ENCODE results near the gene NAT8.
"Not testable (repeated sequence)": the region's sequence is repeated elsewhere in the genome, so short reads cannot be mapped to it uniquely, and the experiment has no call there.

The NAT8 gene

DNA sequence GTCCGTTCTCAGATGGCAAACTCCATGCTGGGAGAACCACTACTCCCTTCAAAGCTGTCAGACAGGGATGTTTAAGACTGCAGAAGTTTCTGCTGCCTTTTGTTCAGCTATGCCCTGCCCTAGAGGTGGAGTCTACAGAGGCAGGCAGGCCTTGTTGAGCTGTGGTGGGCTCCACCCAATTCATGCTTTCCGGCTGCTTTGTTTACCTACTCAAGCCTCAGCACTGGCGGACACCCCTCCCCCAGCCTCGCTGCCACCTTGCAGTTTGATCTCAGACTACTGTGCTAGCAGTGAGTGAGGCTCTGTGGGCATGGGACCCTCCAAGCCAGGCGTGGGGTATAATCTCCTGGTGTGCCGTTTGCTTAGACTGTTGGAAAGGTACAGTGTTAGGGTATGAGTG lies 27.8 kb upstream of the NAT8 start:
- H3K4me1 ChIP-seq (ENCODE audit: insufficient read depth, insufficient read length); H3K9ac ChIP-seq (ENCODE audit: insufficient read length, low read depth); H3K4me3 ChIP-seq (ENCODE audit: insufficient read length, low read depth); H3K27me3 ChIP-seq (ENCODE audit: insufficient read depth, insufficient read length); DNase-seq (ENCODE audit: low read depth, low spot score); H3K9me3 ChIP-seq (ENCODE audit: insufficient read depth, low read length); H3K36me3 ChIP-seq (ENCODE audit: insufficient read depth, insufficient read length, low read length): not testable (repeated sequence)

DNA sequence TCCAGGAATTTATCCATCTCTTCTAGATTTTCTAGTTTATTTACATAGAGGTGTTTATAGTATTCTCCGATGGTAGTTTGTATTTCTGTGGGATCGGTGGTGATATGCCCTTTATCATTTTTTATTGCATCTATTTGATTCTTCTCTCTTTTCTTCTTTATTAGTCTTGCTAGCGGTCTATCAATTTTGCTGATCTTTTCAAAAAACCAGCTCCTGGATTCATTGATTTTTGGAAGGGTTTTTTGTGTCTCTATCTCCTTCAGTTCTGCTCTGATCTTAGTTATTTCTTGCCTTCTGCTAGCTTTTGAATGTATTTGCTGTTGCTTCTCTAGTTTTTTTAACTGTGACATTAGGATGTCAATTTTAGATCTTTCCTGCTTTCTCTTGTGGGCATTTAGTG lies 25.0 kb upstream of the NAT8 start:
- not testable (repeated sequence) for H3K36me3 ChIP-seq (ENCODE audit: insufficient read depth, insufficient read length, low read length); H3K27me3 ChIP-seq (ENCODE audit: insufficient read depth, insufficient read length); H3K4me3 ChIP-seq (ENCODE audit: insufficient read length, low read depth); H3K9me3 ChIP-seq (ENCODE audit: insufficient read depth, low read length); DNase-seq (ENCODE audit: low read depth, low spot score); H3K4me1 ChIP-seq (ENCODE audit: insufficient read depth, insufficient read length); H3K9ac ChIP-seq (ENCODE audit: insufficient read length, low read depth)

DNA sequence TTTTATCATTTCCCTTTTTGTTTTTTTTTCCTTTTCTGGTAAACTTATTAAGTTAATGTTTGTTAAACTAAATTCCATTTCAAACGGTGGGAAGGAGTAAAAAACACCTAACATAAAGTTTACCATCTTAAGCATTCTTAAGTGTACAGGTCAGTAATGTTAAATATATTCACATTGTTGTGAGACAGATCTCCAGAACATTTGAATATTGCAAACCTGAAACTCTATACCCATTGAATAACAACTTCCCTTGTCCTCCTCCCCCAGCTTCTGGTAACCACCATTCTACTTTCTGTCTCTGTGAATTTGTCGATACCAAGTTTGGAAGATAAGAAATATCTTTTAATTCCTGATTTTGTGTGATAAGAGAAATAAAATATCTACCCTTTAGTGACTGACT lies 12.0 kb upstream of the NAT8 start:
- TF ChIP-seq YY1 (IDR thresholded peaks at IDR 0.05; ENCODE audit: insufficient read depth, insufficient read length) (no peak), ZNF274 (IDR thresholded peaks at IDR 0.05; ENCODE audit: low read depth, low read length) (no peak), SUZ12 (IDR thresholded peaks at IDR 0.05; ENCODE audit: extremely low read depth, insufficient read depth, insufficient read length) (no peak)

DNA sequence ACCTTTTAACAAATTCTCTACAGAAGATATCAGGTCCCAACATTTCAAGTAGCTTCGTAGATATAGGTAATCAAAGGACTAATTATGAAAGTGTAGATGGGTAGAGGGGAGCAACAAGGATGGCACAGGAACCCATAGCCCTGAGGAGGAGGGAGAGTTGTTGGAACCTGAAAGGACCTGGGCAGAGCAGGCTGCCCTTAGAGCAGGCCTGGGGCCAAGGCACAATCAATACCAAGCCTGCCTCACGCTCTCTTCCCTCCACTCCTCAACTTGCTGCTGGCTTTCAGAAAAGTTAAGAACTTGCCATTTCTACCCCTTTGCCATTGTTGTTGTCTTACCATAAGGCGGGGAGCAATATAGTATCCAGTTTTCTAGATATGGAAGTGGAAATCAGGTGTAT lies 10.1 kb upstream of the NAT8 start:
- Histone ChIP-seq H3K4me1 (ENCODE audit: insufficient read depth, insufficient read length) (no peaks in the 10 kb centered on the region), H3K36me3 (ENCODE audit: insufficient read depth, insufficient read length, low read length) (no peaks in the 10 kb centered on the region), H3K9me3 (ENCODE audit: insufficient read depth, low read length) (peaks cover 14% of the 10 kb centered on the region; the same call in 1 of the 2 replicates), H3K27me3 (ENCODE audit: insufficient read depth, insufficient read length) (no peaks in the 10 kb centered on the region), H3K9ac (ENCODE audit: insufficient read length, low read depth) (no peak overlapping the region), H3K4me3 (ENCODE audit: insufficient read length, low read depth) (no peak overlapping the region)
- DNase-seq (ENCODE audit: low read depth, low spot score), result no peak
- TF ChIP-seq ZNF274 (IDR thresholded peaks at IDR 0.05; ENCODE audit: low read depth, low read length), result no peak

More for the DNA sequence above, 12.0 kb upstream of the NAT8 start:
- Histone ChIP-seq H3K9me3 (ENCODE audit: insufficient read depth, low read length) (no peaks in the 10 kb centered on the region), H3K4me3 (ENCODE audit: insufficient read length, low read depth) (no peak overlapping the region), H3K27me3 (ENCODE audit: insufficient read depth, insufficient read length) (no peaks in the 10 kb centered on the region), H3K4me1 (ENCODE audit: insufficient read depth, insufficient read length) (no peaks in the 10 kb centered on the region), H3K9ac (ENCODE audit: insufficient read length, low read depth) (no peak overlapping the region), H3K36me3 (ENCODE audit: insufficient read depth, insufficient read length, low read length) (no peaks in the 10 kb centered on the region)
- no peak for DNase-seq (ENCODE audit: low read depth, low spot score)

DNA sequence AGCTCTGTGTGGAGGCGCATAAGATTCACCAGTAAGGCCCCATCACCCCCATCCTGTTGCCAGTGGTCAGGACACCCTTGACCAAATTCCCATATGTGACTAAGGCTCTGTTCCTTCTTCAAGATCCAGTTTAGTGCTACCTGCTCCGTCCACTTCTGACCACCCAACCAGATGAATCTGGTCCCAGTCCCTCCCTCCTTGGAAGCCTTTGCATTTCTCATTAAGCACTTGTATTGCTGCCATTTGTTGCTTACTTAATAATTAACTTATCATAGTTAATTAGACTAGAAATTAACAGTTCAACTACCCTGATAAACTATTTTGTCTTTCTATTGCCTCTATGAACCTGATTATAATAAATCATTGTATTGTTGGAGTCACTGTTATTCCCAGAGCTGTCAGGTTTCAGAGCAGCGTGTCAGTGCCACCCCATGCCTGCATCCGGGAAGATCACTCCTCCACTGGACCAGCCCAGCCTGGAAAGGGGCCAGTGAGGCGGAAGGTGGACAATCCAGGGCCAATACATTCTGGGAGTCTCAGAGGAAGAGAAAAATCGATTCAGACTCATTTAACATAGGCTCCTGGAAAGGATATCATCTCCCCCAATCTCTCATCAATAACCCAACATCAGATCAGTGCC lies 9.5 kb upstream of the NAT8 start:
- no peak overlapping the region for H3K4me3 ChIP-seq (ENCODE audit: insufficient read length, low read depth)
- no peaks in the 10 kb centered on the region for H3K36me3 ChIP-seq (ENCODE audit: insufficient read depth, insufficient read length, low read length)
- no peak overlapping the region for H3K9ac ChIP-seq (ENCODE audit: insufficient read length, low read depth)
- DNase-seq (ENCODE audit: low read depth, low spot score), result no peak
- H3K27me3 ChIP-seq (ENCODE audit: insufficient read depth, insufficient read length), result no peaks in the 10 kb centered on the region
- no peaks in the 10 kb centered on the region for H3K4me1 ChIP-seq (ENCODE audit: insufficient read depth, insufficient read length)
- TF ChIP-seq ZNF274 (IDR thresholded peaks at IDR 0.05; ENCODE audit: low read depth, low read length) (no peak), YY1 (IDR thresholded peaks at IDR 0.05; ENCODE audit: insufficient read depth, insufficient read length) (no peak), SUZ12 (IDR thresholded peaks at IDR 0.05; ENCODE audit: extremely low read depth, insufficient read depth, insufficient read length) (no peak)
- H3K9me3 ChIP-seq (ENCODE audit: insufficient read depth, low read length), result peaks cover 14% of the 10 kb centered on the region; the same call in 1 of the 2 replicates

DNA sequence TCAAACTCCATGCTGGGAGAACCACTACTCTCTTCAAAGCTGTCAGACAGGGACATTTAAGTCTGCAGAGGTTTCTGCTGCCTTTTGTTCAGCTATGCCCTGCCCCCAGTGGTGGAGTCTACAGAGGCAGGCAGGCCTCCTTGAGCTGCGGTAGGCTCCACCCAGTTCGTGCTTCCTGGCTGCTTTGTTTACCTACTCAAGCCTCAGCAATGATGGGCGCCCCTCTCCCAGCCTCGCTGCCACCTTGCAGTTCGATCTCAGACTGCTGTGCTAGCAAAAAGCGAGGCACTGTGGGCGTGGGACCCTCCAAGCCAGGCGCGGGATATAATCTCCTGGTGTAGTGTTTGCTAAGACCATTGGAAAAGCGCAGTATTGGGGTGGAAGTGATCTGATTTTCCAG lies 5.5 kb upstream of the NAT8 start:
- H3K27me3 ChIP-seq (ENCODE audit: insufficient read depth, insufficient read length); DNase-seq (ENCODE audit: low read depth, low spot score); H3K36me3 ChIP-seq (ENCODE audit: insufficient read depth, insufficient read length, low read length); H3K9ac ChIP-seq (ENCODE audit: insufficient read length, low read depth); H3K4me1 ChIP-seq (ENCODE audit: insufficient read depth, insufficient read length); H3K4me3 ChIP-seq (ENCODE audit: insufficient read length, low read depth): not testable (repeated sequence)
- H3K9me3 ChIP-seq (ENCODE audit: insufficient read depth, low read length), result peaks cover 14% of the 10 kb centered on the region; the same call in 1 of the 2 replicates

DNA sequence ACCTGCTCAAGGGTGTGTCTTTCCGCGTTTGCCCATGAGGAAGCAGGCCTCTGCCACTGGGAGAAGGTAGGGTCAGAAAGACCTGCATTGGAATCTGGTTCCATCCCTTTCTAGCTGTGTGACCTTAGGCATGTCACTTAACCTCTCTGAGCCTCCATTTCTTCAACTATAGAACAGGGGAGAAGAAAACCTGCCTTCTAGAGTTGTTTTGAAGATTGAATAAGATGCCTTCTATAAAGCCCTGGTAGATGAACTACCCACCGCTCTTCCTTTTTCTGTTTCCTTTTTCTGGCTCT lies 507 bp downstream of the NAT8 start:
- H3K9ac ChIP-seq (ENCODE audit: insufficient read length, low read depth), result no peak overlapping the region
- peaks cover 22% of the 10 kb centered on the region for H3K9me3 ChIP-seq (ENCODE audit: insufficient read depth, low read length)
- H3K27me3 ChIP-seq (ENCODE audit: insufficient read depth, insufficient read length), result no peaks in the 10 kb centered on the region
- no peaks in the 10 kb centered on the region for H3K36me3 ChIP-seq (ENCODE audit: insufficient read depth, insufficient read length, low read length)
- H3K4me3 ChIP-seq (ENCODE audit: insufficient read length, low read depth), result no peak overlapping the region
- no peak for TF ChIP-seq YY1 (IDR thresholded peaks at IDR 0.05; ENCODE audit: insufficient read depth, insufficient read length)
- no peak for TF ChIP-seq SUZ12 (IDR thresholded peaks at IDR 0.05; ENCODE audit: extremely low read depth, insufficient read depth, insufficient read length)
- TF ChIP-seq ZNF274 (IDR thresholded peaks at IDR 0.05; ENCODE audit: low read depth, low read length), result no peak
- no peaks in the 10 kb centered on the region for H3K4me1 ChIP-seq (ENCODE audit: insufficient read depth, insufficient read length)
- DNase-seq (ENCODE audit: low read depth, low spot score), result no peak

DNA sequence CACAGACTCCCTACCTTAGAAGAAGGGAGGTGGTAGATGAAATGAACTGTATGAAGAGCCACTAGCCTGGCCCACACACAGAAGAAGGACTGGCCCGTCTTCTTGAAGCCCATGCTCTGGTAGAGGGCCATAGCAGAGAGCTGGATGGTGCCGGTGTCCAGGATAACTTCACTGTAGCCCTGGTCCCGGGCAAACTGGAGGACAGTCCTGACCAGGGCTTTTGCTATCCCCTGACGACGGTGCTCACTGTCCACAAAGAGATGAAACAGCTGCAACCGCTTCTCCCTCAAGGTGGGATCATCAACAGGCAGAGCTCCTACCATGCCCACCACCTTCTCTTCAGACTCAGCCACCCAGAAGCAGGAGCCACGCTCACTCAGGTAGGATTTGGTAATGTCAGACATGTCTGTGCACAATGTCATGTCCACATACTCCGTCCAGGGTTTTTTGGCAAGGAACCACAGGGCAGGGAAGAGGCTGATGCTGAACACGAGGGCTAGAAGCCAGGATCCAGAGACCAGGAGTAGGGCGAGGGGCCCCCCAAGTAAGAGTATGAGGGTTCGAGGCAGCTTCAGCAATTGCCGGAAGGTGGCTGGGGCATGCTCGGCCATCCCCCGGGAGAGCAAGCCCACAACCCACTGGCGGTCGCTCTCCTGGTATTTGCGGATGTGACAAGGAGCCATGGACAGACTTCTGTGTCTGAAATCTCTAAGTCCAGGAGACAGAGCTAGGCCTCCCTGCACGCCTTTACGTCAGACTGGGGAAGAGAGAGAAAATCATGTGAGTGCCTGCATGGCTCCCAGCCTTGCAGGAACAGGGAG lies 1.1 kb downstream of the NAT8 start:
- no peak for DNase-seq (ENCODE audit: low read depth, low spot score)
- H3K4me3 ChIP-seq (ENCODE audit: insufficient read length, low read depth), result no peak overlapping the region
- no peaks in the 10 kb centered on the region for H3K36me3 ChIP-seq (ENCODE audit: insufficient read depth, insufficient read length, low read length)
- H3K9me3 ChIP-seq (ENCODE audit: insufficient read depth, low read length), result peaks cover 22% of the 10 kb centered on the region
- H3K4me1 ChIP-seq (ENCODE audit: insufficient read depth, insufficient read length), result no peaks in the 10 kb centered on the region
- TF ChIP-seq YY1 (IDR thresholded peaks at IDR 0.05; ENCODE audit: insufficient read depth, insufficient read length) (no peak), ZNF274 (IDR thresholded peaks at IDR 0.05; ENCODE audit: low read depth, low read length) (no peak), SUZ12 (IDR thresholded peaks at IDR 0.05; ENCODE audit: extremely low read depth, insufficient read depth, insufficient read length) (no peak)
- H3K9ac ChIP-seq (ENCODE audit: insufficient read length, low read depth), result no peak overlapping the region
- no peaks in the 10 kb centered on the region for H3K27me3 ChIP-seq (ENCODE audit: insufficient read depth, insufficient read length)
